Body of pancreas (tissue), 4 donors: ENCODE results near the gene CYREN.

Experiments used
- CTCF ChIP-seq, 7 experiments: fragments of 450-650 bp in 4 of 7; fragments of 200-600 bp in 3 of 7; sonication (generic) in 3 of 7; IDR thresholded peaks; one replicate each; pipeline ENCODE4 v1.5.1; 2016 to 2019; ENCODE audit warnings: antibody characterized with exemption in 7 of 7
- POLR2A ChIP-seq, 3 donors: fragments of 450-650 bp; IDR thresholded peaks; one replicate each; pipeline ENCODE4 v1.6.1; 2016; ENCODE audit warnings: antibody characterized with exemption in 3 of 3, mild to moderate bottlenecking in 2 of 3

- TF ChIP-seq POLR2A (IDR thresholded peaks at IDR 0.05) (peak in 1 of 3 donors; percentile 17), CTCF (IDR thresholded peaks at IDR 0.05) (no peak)
These were observed 23.1 kb upstream of the CYREN start for GRCh38 chr7:135193615-135194081.
